DND-41 (cell line): ENCODE results near the gene RAB8B.

ENCODE experiments used
- ATAC-seq: fragments of 200-7000 bp; cut with Tn5 transposase; 3 replicates; pipeline ENCODE4 v1.9.1; 2021; ENCODE audit warnings: low read depth; ENCODE audit not compliant: insufficient read depth
- DNase-seq: peaks from one replicate; pipeline ENCODE4 v3.0.0-alpha.2; 2020
- H2AFZ ChIP-seq: 2 replicates; pipeline ENCODE4 v1.6.0; 2012; ENCODE audit warnings: low read depth, low read length
- H3K27ac ChIP-seq: 2 replicates; pipeline ENCODE4 v1.5.1; 2012; ENCODE audit warnings: low read length, inconsistent platforms
- H3K27me3 ChIP-seq: fragments of 200-600 bp; sonication (generic); 2 replicates; pipeline ENCODE4 v1.6.0; 2012; ENCODE audit warnings: low read length, mild to moderate bottlenecking, inconsistent platforms; ENCODE audit not compliant: insufficient read depth, poor library complexity
- H3K36me3 ChIP-seq: 2 replicates; pipeline ENCODE4 v1.5.1; 2012; ENCODE audit warnings: low read length, inconsistent platforms; ENCODE audit not compliant: insufficient read depth
- H3K4me1 ChIP-seq: 2 replicates; pipeline ENCODE4 v1.5.1; 2012; ENCODE audit warnings: mild to moderate bottlenecking, low read length; ENCODE audit not compliant: insufficient read depth
- H3K4me2 ChIP-seq: 2 replicates; pipeline ENCODE4 v1.6.0; 2012; ENCODE audit warnings: mild to moderate bottlenecking, moderate library complexity, low read length, inconsistent platforms; ENCODE audit not compliant: insufficient read depth
- H3K4me3 ChIP-seq, 2 experiments: fragments of 200-600 bp in 1 of 2; shearing (Covaris generic) in 1 of 2; 2 replicates each; pipeline ENCODE4 v1.5.1; 2012 to 2016; ENCODE audit warnings: inconsistent platforms in 2 of 2, low read length in 2 of 2, mild to moderate bottlenecking in 2 of 2, low read depth in 1 of 2, moderate library complexity in 1 of 2
- H3K79me2 ChIP-seq: 2 replicates; pipeline ENCODE4 v1.6.0; 2012; ENCODE audit warnings: low read length, inconsistent platforms; ENCODE audit not compliant: insufficient read depth
- H3K9ac ChIP-seq: 2 replicates; pipeline ENCODE4 v1.6.0; 2012; ENCODE audit warnings: low read depth, mild to moderate bottlenecking, inconsistent platforms, low read length, moderate library complexity
- H3K9me3 ChIP-seq: 2 replicates; pipeline ENCODE4 v1.5.1; 2012; ENCODE audit warnings: low read length, moderate library complexity, mild to moderate bottlenecking, inconsistent platforms; ENCODE audit not compliant: insufficient read depth, severe bottlenecking
- H4K20me1 ChIP-seq: 2 replicates; pipeline ENCODE4 v1.6.0; 2012; ENCODE audit warnings: low read length; ENCODE audit not compliant: insufficient read depth
- CTCF ChIP-seq: IDR thresholded peaks from 2 replicates; pipeline ENCODE4 v1.5.1; 2012; ENCODE audit warnings: borderline replicate concordance, low read length, moderate library complexity, mild to moderate bottlenecking; ENCODE audit not compliant: poor library complexity, severe bottlenecking; ENCODE audit errors: extremely low read depth
- EZH2 ChIP-seq: IDR thresholded peaks from 3 replicates; pipeline ENCODE4 v1.6.1; 2012; ENCODE audit warnings: borderline replicate concordance, low read depth, mild to moderate bottlenecking, moderate library complexity, low read length, inconsistent platforms; ENCODE audit not compliant: severe bottlenecking

RAB8B gene

GRCh38 chr15:63277038-63277892 lies 87.9 kb downstream of the RAB8B start, which contains the start of gene APH1B:
Gene APH1B (plus strand): TSS chr15:63277605. CDS start chr15:63277624, 19 bp downstream.
- Histone ChIP-seq H3K4me3 (peak within 1 kb of the TSS; percentile 63 to 72), H3K9me3 (no peaks in the 10 kb centered on the region), H3K27me3 (no peaks in the 10 kb centered on the region), H3K27ac (peak within 1 kb of the TSS; percentile 73), H3K36me3 (peaks cover 3% of the 10 kb centered on the region), H3K4me2 (peak within 1 kb of the TSS; percentile 88), H2AFZ (peak within 1 kb of the TSS; percentile 80), H3K4me1 (peaks cover 32% of the 10 kb centered on the region), H3K9ac (peak within 1 kb of the TSS; percentile 77), H4K20me1 (no peaks in the 10 kb centered on the region), H3K79me2 (no peaks in the 10 kb centered on the region)
- peak; percentile 86 for DNase-seq
- ATAC-seq = peak; percentile 85
- no peak for TF ChIP-seq EZH2
- TF ChIP-seq CTCF = peak; percentile 13

- H3K4me2 ChIP-seq = peak overlapping the region; percentile 58
- H2AFZ ChIP-seq = peak overlapping the region; percentile 71
- peak overlapping the region; percentile 56 for H3K9ac ChIP-seq
- ATAC-seq (no peak), DNase-seq (no peak)
- peak overlapping the region; percentile 70 for H3K27ac ChIP-seq
- H3K27me3 ChIP-seq = no peaks in the 10 kb centered on the region
- H3K4me3 ChIP-seq = peak overlapping the region; percentile 42 to 67; a peak in 3 of 4 replicates
- H4K20me1 ChIP-seq = no peaks in the 10 kb centered on the region
- no peaks in the 10 kb centered on the region for H3K79me2 ChIP-seq
- H3K4me1 ChIP-seq = peaks cover 32% of the 10 kb centered on the region
- TF ChIP-seq EZH2 (no peak), CTCF (no peak)
- peaks cover 3% of the 10 kb centered on the region for H3K36me3 ChIP-seq
- H3K9me3 ChIP-seq = no peaks in the 10 kb centered on the region
Observed at GRCh38 chr15:63277893-63278456, 88.6 kb downstream of the RAB8B start.

DNA sequence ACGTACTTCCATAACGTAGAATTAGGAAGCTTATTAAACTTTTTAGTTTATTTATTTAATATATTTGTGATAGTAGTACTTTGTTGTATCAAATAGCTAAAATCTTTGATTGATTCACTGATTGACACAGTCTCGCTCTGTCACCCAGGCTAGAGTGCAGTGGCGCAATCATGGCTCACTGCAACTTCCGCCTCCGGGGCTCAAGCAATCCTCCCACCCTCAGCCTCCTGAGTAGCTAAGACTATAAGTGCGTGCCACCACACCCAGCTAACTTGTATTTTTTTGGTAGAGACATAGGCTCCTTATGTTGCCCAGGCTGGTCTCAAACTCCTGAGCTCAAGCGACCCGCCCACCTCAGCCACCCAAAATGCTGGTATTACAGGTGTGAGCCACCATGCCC lies 93.7 kb downstream of the RAB8B start:
- no peaks in the 10 kb centered on the region for H3K9me3 ChIP-seq
- H3K36me3 ChIP-seq = peaks cover 13% of the 10 kb centered on the region
- no peaks in the 10 kb centered on the region for H3K27me3 ChIP-seq
- ATAC-seq (no peak), DNase-seq (no peak)
- H2AFZ ChIP-seq = no peak overlapping the region
- TF ChIP-seq CTCF (no peak), EZH2 (no peak)
- H3K79me2 ChIP-seq = no peaks in the 10 kb centered on the region
- no peak overlapping the region for H3K9ac ChIP-seq
- H3K4me3 ChIP-seq = no peak overlapping the region
- no peak overlapping the region for H3K27ac ChIP-seq
- H3K4me1 ChIP-seq = peaks cover 4% of the 10 kb centered on the region
- H3K4me2 ChIP-seq = no peak overlapping the region
- H4K20me1 ChIP-seq = no peaks in the 10 kb centered on the region
